COLO668 (cell line): ENCODE measurements around the gene TPCN2.
"Not testable (repeated sequence)": the region's sequence is repeated elsewhere in the genome, so short reads cannot be mapped to it uniquely, and the experiment has no call there.

Experiments used
- DNase-seq: peaks from one replicate; lab custom pipeline; 2025; ENCODE audit not compliant: unreplicated experiment; lab: John Stamatoyannopoulos, UW

TPCN2 gene

GRCh38 chr11:69141742-69142141 is 93.0 kb downstream of the TPCN2 start:
- DNase-seq = no peak

GRCh38 chr11:69142895-69143294 is 94.2 kb downstream of the TPCN2 start:
- no peak for DNase-seq

GRCh38 chr11:69144316-69145049 is 95.8 kb downstream of the TPCN2 start:
- no peak for DNase-seq

- no peak for DNase-seq
Measured at GRCh38 chr11:69145050-69145380, 96.3 kb downstream of the TPCN2 start.

GRCh38 chr11:69148377-69148762 is 99.6 kb downstream of the TPCN2 start:
- DNase-seq = no peak

GRCh38 chr11:69148806-69149205 is 100.1 kb downstream of the TPCN2 start:
- no peak for DNase-seq

- not testable (repeated sequence) for DNase-seq
Measured at GRCh38 chr11:69149338-69150045, 100.8 kb downstream of the TPCN2 start.

- DNase-seq = no peak
Measured at GRCh38 chr11:69150175-69150574, 101.4 kb downstream of the TPCN2 start.

- DNase-seq = no peak
Measured at GRCh38 chr11:69151836-69152235, 103.1 kb downstream of the TPCN2 start.

GRCh38 chr11:69152733-69153421 is 104.1 kb downstream of the TPCN2 start:
- no peak for DNase-seq

- no peak for DNase-seq
Measured at GRCh38 chr11:69153661-69154060, 104.9 kb downstream of the TPCN2 start.

GRCh38 chr11:69154211-69154913 is 105.6 kb downstream of the TPCN2 start:
- no peak for DNase-seq

- no peak for DNase-seq
Measured at GRCh38 chr11:69154938-69155301, 106.2 kb downstream of the TPCN2 start.

- no peak for DNase-seq
Measured at GRCh38 chr11:69155302-69156234, 106.8 kb downstream of the TPCN2 start, which contains the start of gene SMIM38. SMIM38 (plus strand) TSS chr11:69155935; CDS start chr11:69157847, 1,912 bp downstream.

GRCh38 chr11:69156235-69156639 is 107.5 kb downstream of the TPCN2 start:
- DNase-seq = no peak

GRCh38 chr11:69156673-69157155 is 108.0 kb downstream of the TPCN2 start:
- no peak for DNase-seq

GRCh38 chr11:69157156-69157821 is 108.6 kb downstream of the TPCN2 start:
- DNase-seq = peak; percentile 25

GRCh38 chr11:69157822-69158231 is 109.1 kb downstream of the TPCN2 start:
- no peak for DNase-seq

- DNase-seq = no peak
Measured at GRCh38 chr11:69158301-69159149, 109.8 kb downstream of the TPCN2 start.
